MCF 10A (cell line): ENCODE results near the gene ZNF432. TPM values are rescaled to one million over a fixed set of nuclear protein-coding genes. Genes with fewer than 3 reads are reported as not detected.
"Not testable (repeated sequence)": the region's sequence is repeated elsewhere in the genome, so short reads cannot be mapped to it uniquely, and the experiment has no call there.

Experiments
- Bru-seq: library from RNA; stranded (reverse); fragments of 400-500 nt; gene quantifications from one replicate; lab custom pipeline; 2021; lab: Mats Ljungman, UMichigan
- BruChase-seq, 2 experiments: library from RNA; stranded (reverse); fragments of 400-500 nt; gene quantifications; one replicate each; lab custom pipeline; 2021; lab: Mats Ljungman, UMichigan
- BruUV-seq: library from RNA; stranded (reverse); fragments of 400-500 nt; replicated peaks from 2 replicates; lab custom pipeline; 2021; lab: Mats Ljungman, UMichigan
- CTCF ChIA-PET: fragments of 300-600 bp; sonication (Branson Sonifier 250); formaldehyde crosslinking; extraction: SDS; loops from one replicate; lab custom pipeline; 2021; ENCODE audit warnings: antibody characterized with exemption, inconsistent platforms; lab: Yijun Ruan, JAX
- POLR2A ChIA-PET: fragments of 300-600, 350-650 bp; sonication (Branson Sonifier 250); formaldehyde crosslinking; extraction: SDS; loops from one replicate; lab custom pipeline; 2020; ENCODE audit warnings: antibody characterized with exemption, inconsistent platforms; lab: Yijun Ruan, JAX
- DNase-seq: peaks from one replicate; pipeline ENCODE4 v3.0.0-alpha.2; 2018; ENCODE audit not compliant: unreplicated experiment
- H3K27ac Mint-ChIP-seq: one replicate; pipeline ENCODE4 v1.8.0; 2022; ENCODE audit warnings: mild to moderate bottlenecking, low read depth, mixed read lengths; ENCODE audit not compliant: unreplicated experiment
- H3K27me3 Mint-ChIP-seq: one replicate; pipeline ENCODE4 v1.8.0; 2022; ENCODE audit warnings: mixed read lengths; ENCODE audit not compliant: insufficient read depth, unreplicated experiment
- H3K36me3 Mint-ChIP-seq: one replicate; pipeline ENCODE4 v1.8.0; 2022; ENCODE audit warnings: mild to moderate bottlenecking, moderate library complexity, mixed read lengths; ENCODE audit not compliant: insufficient read depth, unreplicated experiment
- H3K4me1 Mint-ChIP-seq: one replicate; pipeline ENCODE4 v1.8.0; 2022; ENCODE audit warnings: mixed read lengths; ENCODE audit not compliant: insufficient read depth, unreplicated experiment
- H3K4me3 Mint-ChIP-seq: one replicate; pipeline ENCODE4 v1.8.0; 2022; ENCODE audit warnings: mild to moderate bottlenecking, moderate library complexity, mixed read lengths; ENCODE audit not compliant: unreplicated experiment
- H3K9me3 Mint-ChIP-seq: one replicate; pipeline ENCODE4 v1.8.0; 2022; ENCODE audit warnings: mixed read lengths; ENCODE audit not compliant: unreplicated experiment
- intact Hi-C: fragments of 100-400 bp; cut with micrococcal nuclease; formaldehyde crosslinking; loops from 2 replicates; pipeline ENCODE4 v1.14.1; 2022
- long read RNA-seq: library from polyadenylated mRNA; stranded (forward); transcript quantifications from one replicate; pipeline ENCODE4 v2.0.0, GENCODE V29; 2022
- total RNA-seq: library from RNA; stranded (reverse); gene quantifications from 2 replicates; pipeline ENCODE4 v1.2.3, GENCODE V29; 2022
- TF ChIP-seq, protein P1 (sequence below): fragments of 200-600 bp; IDR thresholded peaks from one replicate; pipeline ENCODE4 v1.8.0; 2022; ENCODE audit warnings: antibody characterized with exemption, mild to moderate bottlenecking; ENCODE audit not compliant: unreplicated experiment

ZNF432 gene
- total RNA-seq (17.2 and 25.4 TPM in 2 replicates), Bru-seq, nascent RNA (percentile 88 among the genes with signal in this experiment), BruChase-seq, experiment 1, labeled RNA remaining after a 6-hour chase (percentile 95 among the genes with signal in this experiment), BruChase-seq, experiment 2, labeled RNA remaining after a 2-hour chase (percentile 95 among the genes with signal in this experiment)
- long read RNA-seq, partial matches to known transcripts: 0 of 3 reads
- long read RNA-seq, other reads (novel, unspliced or antisense): 3 of 3 reads

DNA sequence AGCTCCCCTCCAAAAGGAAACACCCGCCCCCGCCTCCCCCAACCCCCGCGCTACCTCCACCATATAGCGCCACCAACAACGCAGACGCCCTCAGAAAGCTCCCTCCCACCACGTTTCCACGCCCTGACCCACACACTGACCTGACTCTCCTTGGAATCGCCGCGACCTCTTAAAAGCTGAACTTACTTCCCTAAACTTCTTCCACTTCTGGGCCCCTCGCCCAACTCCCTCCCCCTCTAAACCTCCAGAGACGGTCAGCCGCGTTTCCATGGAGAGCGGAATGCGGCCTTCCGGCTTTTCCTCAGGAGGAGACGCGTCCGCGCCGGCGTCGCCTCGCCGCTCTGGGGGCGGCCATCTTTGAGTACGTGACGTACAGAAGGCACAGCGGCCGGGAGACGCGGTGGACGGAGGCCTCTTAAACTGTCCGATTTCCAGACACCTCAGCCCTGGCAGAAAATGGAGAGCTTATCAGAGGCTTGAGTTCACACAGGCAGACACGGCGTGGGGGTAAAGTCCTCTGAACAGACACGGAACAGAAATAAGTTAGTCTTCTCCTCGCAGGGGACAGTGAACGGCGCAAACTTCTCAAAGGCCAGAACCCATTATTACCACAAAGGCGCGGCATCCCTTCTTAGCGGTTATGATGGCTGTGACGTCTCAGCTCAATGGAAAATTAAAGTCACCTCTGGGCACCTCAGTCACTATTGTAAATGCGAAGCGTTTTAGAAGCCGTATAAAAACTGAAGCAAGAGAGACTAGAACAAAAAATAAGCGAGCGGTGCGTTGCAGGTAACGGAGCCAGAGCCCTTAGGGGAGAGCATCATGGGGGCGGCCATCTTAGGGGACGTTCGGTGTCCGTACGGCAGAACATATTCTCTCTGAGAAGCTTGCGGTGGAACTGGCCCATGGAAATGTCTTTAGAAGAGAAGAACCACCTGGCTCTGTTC, at the start of gene ZNF432:
Gene ZNF432 (minus strand): TSS at position 284 of the 947 bp plus-strand sequence. CDS start 1,970 bp downstream, outside the sequence.
- no peaks in the 10 kb centered on the region for H3K27me3 Mint-ChIP-seq
- H3K4me1 Mint-ChIP-seq: peaks cover 11% of the 10 kb centered on the region
- POLR2A ChIA-PET: interaction anchor here (0.6 to 2.7 kb wide), 13 partner anchors 21 to 1571 kb away, joined by 3 to 18 read pairs (median 5); partner anchors contain the start of genes PPP2R1A, ZNF614, ZNF616 and ZNF836
- peak within 1 kb of the TSS; percentile 100 for H3K27ac Mint-ChIP-seq
- peak within 1 kb of the TSS; percentile 99 for H3K4me3 Mint-ChIP-seq
- TF ChIP-seq, protein P1, sequence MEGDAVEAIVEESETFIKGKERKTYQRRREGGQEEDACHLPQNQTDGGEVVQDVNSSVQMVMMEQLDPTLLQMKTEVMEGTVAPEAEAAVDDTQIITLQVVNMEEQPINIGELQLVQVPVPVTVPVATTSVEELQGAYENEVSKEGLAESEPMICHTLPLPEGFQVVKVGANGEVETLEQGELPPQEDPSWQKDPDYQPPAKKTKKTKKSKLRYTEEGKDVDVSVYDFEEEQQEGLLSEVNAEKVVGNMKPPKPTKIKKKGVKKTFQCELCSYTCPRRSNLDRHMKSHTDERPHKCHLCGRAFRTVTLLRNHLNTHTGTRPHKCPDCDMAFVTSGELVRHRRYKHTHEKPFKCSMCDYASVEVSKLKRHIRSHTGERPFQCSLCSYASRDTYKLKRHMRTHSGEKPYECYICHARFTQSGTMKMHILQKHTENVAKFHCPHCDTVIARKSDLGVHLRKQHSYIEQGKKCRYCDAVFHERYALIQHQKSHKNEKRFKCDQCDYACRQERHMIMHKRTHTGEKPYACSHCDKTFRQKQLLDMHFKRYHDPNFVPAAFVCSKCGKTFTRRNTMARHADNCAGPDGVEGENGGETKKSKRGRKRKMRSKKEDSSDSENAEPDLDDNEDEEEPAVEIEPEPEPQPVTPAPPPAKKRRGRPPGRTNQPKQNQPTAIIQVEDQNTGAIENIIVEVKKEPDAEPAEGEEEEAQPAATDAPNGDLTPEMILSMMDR: no peak
- TSS peak; percentile 85 for BruUV-seq
- peak; percentile 92 for DNase-seq
- intact Hi-C loops: loop anchor here (2.0 to 10.0 kb wide), 2 partner anchors 46 to 124 kb away; partner anchors contain the start of genes ZNF613 and ZNF841
- H3K36me3 Mint-ChIP-seq: peaks cover 53% of the 10 kb centered on the region
- peaks cover 30% of the 10 kb centered on the region for H3K9me3 Mint-ChIP-seq
- CTCF ChIA-PET: interaction anchor here (0.6 to 0.8 kb wide), 2 partner anchors 25 to 90 kb away, joined by 3 to 4 read pairs; no protein-coding TSS in a partner anchor

DNA sequence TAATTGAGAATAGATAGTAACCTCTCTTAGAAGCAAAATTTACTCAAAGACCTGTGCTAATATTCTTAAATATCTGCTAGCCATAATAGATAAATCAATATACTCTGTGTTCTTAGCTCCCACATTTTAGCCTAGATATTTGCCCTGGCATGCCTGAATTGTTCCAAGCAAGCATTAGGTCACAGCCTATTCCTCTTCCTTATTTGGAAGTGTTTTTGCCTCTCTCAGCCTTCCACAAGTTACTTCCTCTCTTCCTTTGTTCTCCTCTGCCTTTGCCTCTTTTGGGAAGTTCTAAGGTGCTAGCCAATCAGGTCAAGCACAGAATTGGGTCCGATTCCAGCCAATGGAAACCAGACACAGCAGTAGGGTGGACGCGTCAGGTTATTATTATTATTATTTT, 47.8 kb upstream of the ZNF432 start:
- intact Hi-C loops, H3K9me3 Mint-ChIP-seq, BruUV-seq, H3K4me3 Mint-ChIP-seq, H3K27ac Mint-ChIP-seq, H3K27me3 Mint-ChIP-seq, DNase-seq, CTCF ChIA-PET: not testable (repeated sequence)
- peaks cover 20% of the 10 kb centered on the region for H3K36me3 Mint-ChIP-seq
- H3K4me1 Mint-ChIP-seq: peaks cover 25% of the 10 kb centered on the region
- POLR2A ChIA-PET: interaction anchor here (0.7 to 4.3 kb wide), 5 partner anchors 9 to 87 kb away, joined by 3 to 26 read pairs (median 4); partner anchors contain the start of genes ZNF432 and ZNF616

- H3K27me3 Mint-ChIP-seq: no peaks in the 10 kb centered on the region
- ChIA-PET POLR2A (interaction anchor here (1.0 to 4.3 kb wide), 10 partner anchors 9 to 94 kb away, joined by 3 to 26 read pairs (median 6); partner anchors contain the start of genes PPP2R1A, ZNF432, ZNF614 and ZNF616), CTCF (interaction anchor here (0.6 kb wide), 1 partner anchor 1299 kb away, joined by 4 read pairs; no protein-coding TSS in a partner anchor)
- BruUV-seq: TSS peak; percentile 85
- peak; percentile 96 for DNase-seq
- peak within 1 kb of the TSS; percentile 93 for H3K27ac Mint-ChIP-seq
- TF ChIP-seq, protein P1: no peak
- intact Hi-C loops: loop anchor here (2.0 kb wide), 1 partner anchor 47 kb away; the partner anchor contains the start of gene ZNF432
- peaks cover 25% of the 10 kb centered on the region for H3K4me1 Mint-ChIP-seq
- peak within 1 kb of the TSS; percentile 92 for H3K4me3 Mint-ChIP-seq
- H3K9me3 Mint-ChIP-seq: peaks cover 19% of the 10 kb centered on the region
- peaks cover 30% of the 10 kb centered on the region for H3K36me3 Mint-ChIP-seq
These were observed 46.8 kb upstream of the ZNF432 start, which contains the start of gene ZNF841 for GRCh38 chr19:52095172-52096014. Gene ZNF841 (minus strand): TSS chr19:52095765. CDS start chr19:52084801, 10,964 bp downstream.
